ENCODE results near the gene ACTG2.

- TF ChIP-seq NFYB (IDR thresholded peaks at IDR 0.05; ENCODE audit: insufficient read depth, low read depth, low read length) (no peak), SIN3A (IDR thresholded peaks at IDR 0.05; ENCODE audit: low read depth, low read length) (no peak), CREB1 (IDR thresholded peaks at IDR 0.05; ENCODE audit: low read depth) (no peak), RFX5 (IDR thresholded peaks at IDR 0.05; ENCODE audit: low read depth, low read length) (no peak), ZNF274 (IDR thresholded peaks at IDR 0.05; ENCODE audit: insufficient read depth, insufficient read length) (no peak), EP300 (IDR thresholded peaks at IDR 0.05; ENCODE audit: borderline replicate concordance in 1 of 2, control insufficient read depth in 1 of 2, low read depth in 2 of 2, low read length in 2 of 2) (no peak), PAX5 (IDR thresholded peaks at IDR 0.05; ENCODE audit: borderline replicate concordance, low read depth, low read length) (no peak), ZNF207 (IDR thresholded peaks at IDR 0.05; ENCODE audit: borderline replicate concordance) (no peak)
- TF ChIP-seq, protein P1, sequence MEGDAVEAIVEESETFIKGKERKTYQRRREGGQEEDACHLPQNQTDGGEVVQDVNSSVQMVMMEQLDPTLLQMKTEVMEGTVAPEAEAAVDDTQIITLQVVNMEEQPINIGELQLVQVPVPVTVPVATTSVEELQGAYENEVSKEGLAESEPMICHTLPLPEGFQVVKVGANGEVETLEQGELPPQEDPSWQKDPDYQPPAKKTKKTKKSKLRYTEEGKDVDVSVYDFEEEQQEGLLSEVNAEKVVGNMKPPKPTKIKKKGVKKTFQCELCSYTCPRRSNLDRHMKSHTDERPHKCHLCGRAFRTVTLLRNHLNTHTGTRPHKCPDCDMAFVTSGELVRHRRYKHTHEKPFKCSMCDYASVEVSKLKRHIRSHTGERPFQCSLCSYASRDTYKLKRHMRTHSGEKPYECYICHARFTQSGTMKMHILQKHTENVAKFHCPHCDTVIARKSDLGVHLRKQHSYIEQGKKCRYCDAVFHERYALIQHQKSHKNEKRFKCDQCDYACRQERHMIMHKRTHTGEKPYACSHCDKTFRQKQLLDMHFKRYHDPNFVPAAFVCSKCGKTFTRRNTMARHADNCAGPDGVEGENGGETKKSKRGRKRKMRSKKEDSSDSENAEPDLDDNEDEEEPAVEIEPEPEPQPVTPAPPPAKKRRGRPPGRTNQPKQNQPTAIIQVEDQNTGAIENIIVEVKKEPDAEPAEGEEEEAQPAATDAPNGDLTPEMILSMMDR (IDR thresholded peaks at IDR 0.05 in 2 of 3, conservative IDR thresholded peaks at IDR 0.05 in 1 of 3; ENCODE audit: control insufficient read depth in 2 of 3, extremely low read depth in 1 of 3, insufficient read depth in 1 of 3, low read depth in 3 of 3, low read length in 3 of 3) = no peak
- TF ChIP-seq, protein P2, sequence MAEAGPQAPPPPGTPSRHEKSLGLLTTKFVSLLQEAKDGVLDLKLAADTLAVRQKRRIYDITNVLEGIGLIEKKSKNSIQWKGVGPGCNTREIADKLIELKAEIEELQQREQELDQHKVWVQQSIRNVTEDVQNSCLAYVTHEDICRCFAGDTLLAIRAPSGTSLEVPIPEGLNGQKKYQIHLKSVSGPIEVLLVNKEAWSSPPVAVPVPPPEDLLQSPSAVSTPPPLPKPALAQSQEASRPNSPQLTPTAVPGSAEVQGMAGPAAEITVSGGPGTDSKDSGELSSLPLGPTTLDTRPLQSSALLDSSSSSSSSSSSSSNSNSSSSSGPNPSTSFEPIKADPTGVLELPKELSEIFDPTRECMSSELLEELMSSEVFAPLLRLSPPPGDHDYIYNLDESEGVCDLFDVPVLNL (IDR thresholded peaks at IDR 0.05; ENCODE audit: low read depth, low read length) = no peak
Observed at GRCh38 chr2:73868204-73868978, 24.4 kb upstream of the ACTG2 start.
